DOHH2 (cell line): ENCODE measurements around the gene UNC93B1.

Experiments used
- CTCF ChIP-seq: fragments of 200-600 bp; sonication (generic); IDR thresholded peaks from one replicate; pipeline ENCODE4 v1.5.1; 2014; ENCODE audit warnings: antibody characterized with exemption, mild to moderate bottlenecking, low read depth, low read length; ENCODE audit not compliant: poor library complexity, severe bottlenecking
- EZH2phosphoT487 ChIP-seq: fragments of 200-600 bp; sonication (generic); IDR thresholded peaks from 2 replicates; pipeline ENCODE4 v1.6.1; 2017; ENCODE audit warnings: borderline replicate concordance, mild to moderate bottlenecking, antibody characterized with exemption, low read length, moderate library complexity, mixed read lengths

- TF ChIP-seq CTCF (no peak), EZH2phosphoT487 (no peak)
These were observed 36.4 kb upstream of the UNC93B1 start for GRCh38 chr11:68040101-68040956.
